Measurements from ENCODE around the gene IMP4. TPM values are rescaled to one million over a fixed set of nuclear protein-coding genes. Genes with fewer than 3 reads are reported as not detected.

Gene IMP4
- total and polyA plus RNA-seq, 12 donors = 50.6 to 190 (median 64.6) TPM

- H3K27me3 ChIP-seq = no peaks in the 10 kb centered on the region
- no peaks in the 10 kb centered on the region for H3K9me3 ChIP-seq
- H3K36me3 ChIP-seq = peaks cover 0 to 33% (median 0%) of the 10 kb centered on the region in 9 donors
- no peak overlapping the region for H3K27ac ChIP-seq
- ATAC-seq (no peak), DNase-seq (no peak)
- peaks cover 3 to 31% (median 14%) of the 10 kb centered on the region in 9 donors for H3K4me1 ChIP-seq
- 90 to 92% methylated on average over 12 of the region's 12 CpGs for WGBS, 2 donors
- intact Hi-C loops (cut with DNase I) = loop anchor here in 4 of 10 donors (5.0 to 10.0 kb wide), 4 partner anchors 154 to 184 kb away; partner anchors contain the start of genes MZT2B (in 3 of the 4) and SMPD4 (in 3 of the 4)
- H3K4me3 ChIP-seq = no peak overlapping the region
- TF ChIP-seq CTCF (IDR thresholded peaks at IDR 0.05) = no peak
Measured at GRCh38 chr2:130338793-130339345, 3.8 kb upstream of the IMP4 start.

- 97% methylated on average over 10 of the region's 10 CpGs for WGBS, 2 donors
- ATAC-seq (no peak), DNase-seq (no peak)
- TF ChIP-seq CTCF (IDR thresholded peaks at IDR 0.05) = no peak
- Histone ChIP-seq H3K27ac (no peak overlapping the region), H3K9me3 (no peaks in the 10 kb centered on the region), H3K4me3 (no peak overlapping the region), H3K4me1 (peaks cover 3 to 35% (median 16%) of the 10 kb centered on the region in 9 donors), H3K36me3 (peaks cover 0 to 41% (median 7%) of the 10 kb centered on the region in 9 donors), H3K27me3 (no peaks in the 10 kb centered on the region)
- intact Hi-C loops (cut with DNase I) = loop anchor here in 7 of 10 donors (5.0 to 10.0 kb wide), 5 partner anchors 155 to 463 kb away; partner anchors contain the start of genes MZT2B (in 5 of the 7) and SMPD4 (in 5 of the 7)
Measured at GRCh38 chr2:130339885-130340745, 2.6 kb upstream of the IMP4 start.

- H3K4me1 ChIP-seq = peaks cover 3 to 33% (median 16%) of the 10 kb centered on the region in 9 donors
- intact Hi-C loops (cut with DNase I) = loop anchor here in 3 of 10 donors (1.0 to 5.0 kb wide), 3 partner anchors 50 to 464 kb away; partner anchors contain the start of genes MZT2B (in 2 of the 3) and SMPD4 (in 2 of the 3)
- no peaks in the 10 kb centered on the region for H3K27me3 ChIP-seq
- H3K4me3 ChIP-seq = peak overlapping the region; percentile 49 to 96 (median 77)
- ATAC-seq = peak in 3 of 8 donors; percentile 0 to 1 (median 0)
- H3K9me3 ChIP-seq = no peaks in the 10 kb centered on the region
- no peak for TF ChIP-seq CTCF (IDR thresholded peaks at IDR 0.05)
- peaks cover 0 to 56% (median 22%) of the 10 kb centered on the region in 9 donors for H3K36me3 ChIP-seq
- DNase-seq = no peak
- 2 to 3% methylated on average over 24 of the region's 24 CpGs for WGBS, 2 donors
- H3K27ac ChIP-seq = peak overlapping the region; percentile 69 to 97 (median 92)
Measured at GRCh38 chr2:130341562-130342019, 1.1 kb upstream of the IMP4 start.

DNA sequence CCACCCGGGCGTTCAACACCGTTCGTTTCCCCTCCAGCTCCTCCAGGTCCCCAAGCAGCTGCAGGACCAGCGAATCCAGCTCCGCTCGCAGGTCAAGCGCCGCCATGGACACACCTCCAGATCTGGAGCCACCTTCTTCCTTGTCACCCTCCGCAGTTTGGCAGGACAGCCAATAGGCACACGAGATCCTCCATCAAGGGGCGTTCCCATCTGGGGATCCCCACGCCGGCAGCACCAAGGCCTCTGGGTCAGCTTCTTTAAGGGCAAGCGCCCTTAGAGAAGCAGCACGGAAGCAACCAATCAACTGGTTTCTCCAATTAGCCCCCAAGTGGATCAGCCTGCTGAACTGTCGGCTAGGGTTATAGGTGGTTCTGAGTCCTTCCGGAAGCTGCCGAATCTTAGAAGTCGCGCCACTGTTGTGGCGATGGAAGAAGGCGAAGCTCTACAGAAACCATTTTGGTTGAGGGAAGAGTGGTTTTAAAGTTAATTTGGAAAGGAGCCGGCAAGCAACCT lies 621 bp upstream of the IMP4 start:
- intact Hi-C loops (cut with DNase I) = loop anchor here in 3 of 10 donors (1.0 to 5.0 kb wide), 3 partner anchors 49 to 465 kb away; partner anchors contain the start of genes MZT2B (in 2 of the 3) and SMPD4 (in 2 of the 3)
- peak overlapping the region; percentile 69 to 97 (median 92) for H3K27ac ChIP-seq
- H3K36me3 ChIP-seq = peaks cover 0 to 61% (median 26%) of the 10 kb centered on the region in 9 donors
- H3K4me1 ChIP-seq = peaks cover 3 to 30% (median 16%) of the 10 kb centered on the region in 9 donors
- peak; percentile 84 to 94 (median 90) for ATAC-seq
- no peaks in the 10 kb centered on the region for H3K27me3 ChIP-seq
- WGBS, 2 donors = 0% methylated on average over 24 of the region's 24 CpGs
- H3K9me3 ChIP-seq = no peaks in the 10 kb centered on the region
- DNase-seq = peak; percentile 84 to 94
- peak overlapping the region; percentile 49 to 96 (median 77) for H3K4me3 ChIP-seq
- TF ChIP-seq CTCF (IDR thresholded peaks at IDR 0.05) = peak in 1 of 9 donors; percentile 2

Measured in heart right ventricle (tissue), 16 donors.